H9 (cell line): ENCODE results near the gene PPAN. TPM values are rescaled to one million over a fixed set of nuclear protein-coding genes. Genes with fewer than 3 reads are reported as not detected.

Experiments
- DNase-seq: peaks from one replicate; pipeline ENCODE4 v3.0.0-alpha.2; 2017
- H2AFZ ChIP-seq: one replicate; pipeline ENCODE4 v1.6.1; 2013; ENCODE audit warnings: mild to moderate bottlenecking, low read length, control low read depth, moderate library complexity
- H2AK5ac ChIP-seq: 2 replicates; pipeline ENCODE4 v1.6.1; 2013; ENCODE audit warnings: low read length, control low read depth, mixed read lengths; ENCODE audit not compliant: insufficient read length
- H2BK120ac ChIP-seq: one replicate; pipeline ENCODE4 v1.6.1; 2013; ENCODE audit warnings: low read depth, mild to moderate bottlenecking, low read length, control low read depth, inconsistent platforms; ENCODE audit not compliant: poor library complexity, severe bottlenecking
- H2BK12ac ChIP-seq: 2 replicates; pipeline ENCODE4 v1.6.1; 2013; ENCODE audit warnings: low read length, control low read depth, mixed read lengths, low read depth; ENCODE audit not compliant: insufficient read length
- H2BK15ac ChIP-seq: 2 replicates; pipeline ENCODE4 v1.6.1; 2013; ENCODE audit warnings: low read depth, low read length, control low read depth
- H2BK20ac ChIP-seq: one replicate; pipeline ENCODE4 v1.6.1; 2013; ENCODE audit warnings: low read depth, mild to moderate bottlenecking, low read length, control low read depth, inconsistent platforms; ENCODE audit not compliant: poor library complexity, severe bottlenecking
- H2BK5ac ChIP-seq: 2 replicates; pipeline ENCODE4 v1.6.1; 2013; ENCODE audit warnings: low read length, control low read depth, mixed read lengths; ENCODE audit not compliant: insufficient read length
- H3K14ac ChIP-seq: 2 replicates; pipeline ENCODE4 v1.6.1; 2013; ENCODE audit warnings: low read length, control low read depth; ENCODE audit not compliant: insufficient read depth
- H3K18ac ChIP-seq: 2 replicates; pipeline ENCODE4 v1.6.1; 2013; ENCODE audit warnings: low read depth, mild to moderate bottlenecking, mixed read lengths, low read length, control low read depth; ENCODE audit not compliant: insufficient read length
- H3K23ac ChIP-seq: 2 replicates; pipeline ENCODE4 v1.6.1; 2013; ENCODE audit warnings: low read length, control low read depth, mixed read lengths, low read depth; ENCODE audit not compliant: insufficient read length
- H3K23me2 ChIP-seq: 2 replicates; pipeline ENCODE4 v1.6.1; 2013; ENCODE audit warnings: low read depth, mild to moderate bottlenecking, mixed read lengths, low read length, control low read depth; ENCODE audit not compliant: insufficient read length, poor library complexity, severe bottlenecking
- H3K27ac ChIP-seq: 2 replicates; pipeline ENCODE4 v1.5.1; 2013; ENCODE audit warnings: low read length, control low read depth, mixed read lengths, low read depth; ENCODE audit not compliant: insufficient read length
- H3K27me3 ChIP-seq: 2 replicates; pipeline ENCODE4 v1.6.1; 2013; ENCODE audit warnings: low read length, control low read depth, inconsistent platforms; ENCODE audit not compliant: insufficient read depth
- H3K4ac ChIP-seq: 2 replicates; pipeline ENCODE4 v1.6.1; 2013; ENCODE audit warnings: low read depth, mild to moderate bottlenecking, control low read depth, inconsistent platforms, low read length, moderate library complexity
- H3K4me1 ChIP-seq: 2 replicates; pipeline ENCODE4 v1.6.1; 2013; ENCODE audit warnings: low read length, control low read depth, inconsistent platforms; ENCODE audit not compliant: insufficient read depth
- H3K4me2 ChIP-seq: 2 replicates; pipeline ENCODE4 v1.6.1; 2013; ENCODE audit warnings: low read length, control low read depth, mixed read lengths; ENCODE audit not compliant: insufficient read length, insufficient read depth
- H3K56ac ChIP-seq: 2 replicates; pipeline ENCODE4 v1.6.1; 2013; ENCODE audit warnings: low read depth, mild to moderate bottlenecking, mixed read lengths, low read length, control low read depth; ENCODE audit not compliant: insufficient read length
- H3K79me1 ChIP-seq: 2 replicates; pipeline ENCODE4 v1.6.1; 2013; ENCODE audit warnings: low read depth, mild to moderate bottlenecking, moderate library complexity, low read length, control low read depth, inconsistent platforms; ENCODE audit not compliant: insufficient read depth, poor library complexity, severe bottlenecking
- H3K79me2 ChIP-seq: 2 replicates; pipeline ENCODE4 v1.6.1; 2013; ENCODE audit warnings: low read length, control low read depth, inconsistent platforms; ENCODE audit not compliant: insufficient read depth
- H3K9ac ChIP-seq: 2 replicates; pipeline ENCODE4 v1.6.1; 2013; ENCODE audit warnings: low read length, control low read depth, mixed read lengths; ENCODE audit not compliant: insufficient read length; ENCODE audit errors: extremely low read depth
- H3K9me3 ChIP-seq: one replicate; pipeline ENCODE4 v1.6.1; 2013; ENCODE audit warnings: low read depth, low read length, inconsistent platforms; ENCODE audit not compliant: control insufficient read depth
- H3T11ph ChIP-seq: one replicate; pipeline ENCODE4 v1.6.1; 2013; ENCODE audit warnings: mild to moderate bottlenecking, low read length, control low read depth, inconsistent platforms
- H4K20me1 ChIP-seq: one replicate; pipeline ENCODE4 v1.6.1; 2013; ENCODE audit not compliant: control insufficient read depth, insufficient read length, insufficient read depth
- H4K5ac ChIP-seq: 2 replicates; pipeline ENCODE4 v1.6.1; 2013; ENCODE audit warnings: low read depth, mild to moderate bottlenecking, mixed read lengths, low read length, control low read depth; ENCODE audit not compliant: insufficient read length
- H4K8ac ChIP-seq: replicated peaks from 2 replicates; pipeline ENCODE4 v1.6.1; 2013; ENCODE audit warnings: low read length, control low read depth, mixed read lengths, low read depth; ENCODE audit not compliant: insufficient read length
- H4K91ac ChIP-seq: 2 replicates; pipeline ENCODE4 v1.6.1; 2013; ENCODE audit warnings: low read depth, mild to moderate bottlenecking, moderate library complexity, mixed read lengths, low read length, control low read depth; ENCODE audit not compliant: insufficient read length
- H3K27ac Mint-ChIP-seq, 3 experiments: 2 replicates in 2 of 3; 3 replicates in 1 of 3; pipeline ENCODE4 v1.8.0; 2020 to 2021; ENCODE audit warnings: mixed read lengths in 3 of 3, mild to moderate bottlenecking in 1 of 3, moderate library complexity in 1 of 3
- H3K27me3 Mint-ChIP-seq: 2 replicates; pipeline ENCODE4 v1.8.0; 2021; ENCODE audit warnings: low read depth, mild to moderate bottlenecking, moderate library complexity, mixed read lengths
- H3K36me3 Mint-ChIP-seq, 3 experiments: 2 replicates in 2 of 3; 3 replicates in 1 of 3; pipeline ENCODE4 v1.8.0; 2020 to 2021; ENCODE audit warnings: low read depth in 3 of 3, mixed read lengths in 3 of 3; ENCODE audit not compliant: insufficient read depth in 1 of 3
- H3K4me1 Mint-ChIP-seq, 2 experiments: 2 replicates each; pipeline ENCODE4 v1.8.0; 2020; ENCODE audit warnings: mixed read lengths in 2 of 2
- H3K4me3 Mint-ChIP-seq, 2 experiments: 2 replicates in 1 of 2; 3 replicates in 1 of 2; pipeline ENCODE4 v1.8.0; 2020 to 2021; ENCODE audit warnings: mild to moderate bottlenecking in 2 of 2, mixed read lengths in 2 of 2, moderate library complexity in 1 of 2
- H3K9me3 Mint-ChIP-seq, 2 experiments: 2 replicates in 1 of 2; 3 replicates in 1 of 2; pipeline ENCODE4 v1.8.0; 2020; ENCODE audit warnings: mild to moderate bottlenecking in 2 of 2, mixed read lengths in 2 of 2, moderate library complexity in 1 of 2
- CTCF ChIP-seq: fragments of 200-600 bp; sonication (generic); conservative IDR thresholded peaks from 3 replicates; pipeline ENCODE4 v1.8.0; 2021; ENCODE audit warnings: antibody characterized with exemption, mild to moderate bottlenecking
- WGBS: extraction: QIAGEN DNeasy Blood & Tissue Kit; methylation state at CpG from one replicate; pipeline ENCODE4 v1.1.7; 2013; ENCODE audit warnings: missing lambda C conversion rate, low lambda C conversion rate, mixed read lengths; ENCODE audit not compliant: insufficient read length; ENCODE audit errors: extremely low coverage; 5-methylcytosine and 5-hydroxymethylcytosine counted together
- total RNA-seq: library from RNA; stranded (reverse); gene quantifications from 2 replicates; pipeline ENCODE4 v1.2.1, GENCODE V29; 2021

PPAN gene
- total RNA-seq, 1 experiment from 2014 or later: 157 TPM

- no peak overlapping the region for H3K4me3 Mint-ChIP-seq
- Histone ChIP-seq H3K27me3 (no peaks in the 10 kb centered on the region), H4K5ac (no peak overlapping the region), H3K79me2 (no peaks in the 10 kb centered on the region), H3K27ac (no peak overlapping the region), H3K4ac (no peak overlapping the region), H3K4me2 (no peak overlapping the region), H2BK120ac (no peak overlapping the region), H3K14ac (no peak overlapping the region), H3K9ac (no peak overlapping the region), H3K56ac (no peak overlapping the region), H2BK15ac (no peak overlapping the region), H3T11ph (no peak overlapping the region), H3K18ac (no peak overlapping the region), H3K4me1 (no peaks in the 10 kb centered on the region), H4K20me1 (no peaks in the 10 kb centered on the region), H2AK5ac (no peak overlapping the region), H2AFZ (no peak overlapping the region), H2BK5ac (no peak overlapping the region), H4K91ac (no peak overlapping the region), H2BK20ac (no peak overlapping the region), H3K79me1 (no peaks in the 10 kb centered on the region), H4K8ac (no peak overlapping the region), H3K23me2 (no peaks in the 10 kb centered on the region), H3K9me3 (no peaks in the 10 kb centered on the region), H2BK12ac (no peak overlapping the region), H3K23ac (no peak overlapping the region)
- peaks cover 0 to 3% of the 10 kb centered on the region in 2 experiments; a peak in 1 of 5 replicates for H3K9me3 Mint-ChIP-seq
- peaks cover 4 to 16% (median 6%) of the 10 kb centered on the region in 3 experiments for H3K36me3 Mint-ChIP-seq
- H3K27ac Mint-ChIP-seq: peak overlapping the region in 1 of 3 experiments; percentile 13; a peak in 1 of 7 replicates
- DNase-seq: no peak
- TF ChIP-seq CTCF: no peak
- no CpG with 5 or more reads among the region's 7 CpGs for WGBS
- no peaks in the 10 kb centered on the region for H3K27me3 Mint-ChIP-seq
- H3K4me1 Mint-ChIP-seq: no peaks in the 10 kb centered on the region
Observed at GRCh38 chr19:10124429-10124828, 18.3 kb downstream of the PPAN start.
